Measurements from ENCODE around the gene SUN1. TPM values are rescaled to one million over a fixed set of nuclear protein-coding genes. Genes with fewer than 3 reads are reported as not detected.

Gene SUN1, protein sequence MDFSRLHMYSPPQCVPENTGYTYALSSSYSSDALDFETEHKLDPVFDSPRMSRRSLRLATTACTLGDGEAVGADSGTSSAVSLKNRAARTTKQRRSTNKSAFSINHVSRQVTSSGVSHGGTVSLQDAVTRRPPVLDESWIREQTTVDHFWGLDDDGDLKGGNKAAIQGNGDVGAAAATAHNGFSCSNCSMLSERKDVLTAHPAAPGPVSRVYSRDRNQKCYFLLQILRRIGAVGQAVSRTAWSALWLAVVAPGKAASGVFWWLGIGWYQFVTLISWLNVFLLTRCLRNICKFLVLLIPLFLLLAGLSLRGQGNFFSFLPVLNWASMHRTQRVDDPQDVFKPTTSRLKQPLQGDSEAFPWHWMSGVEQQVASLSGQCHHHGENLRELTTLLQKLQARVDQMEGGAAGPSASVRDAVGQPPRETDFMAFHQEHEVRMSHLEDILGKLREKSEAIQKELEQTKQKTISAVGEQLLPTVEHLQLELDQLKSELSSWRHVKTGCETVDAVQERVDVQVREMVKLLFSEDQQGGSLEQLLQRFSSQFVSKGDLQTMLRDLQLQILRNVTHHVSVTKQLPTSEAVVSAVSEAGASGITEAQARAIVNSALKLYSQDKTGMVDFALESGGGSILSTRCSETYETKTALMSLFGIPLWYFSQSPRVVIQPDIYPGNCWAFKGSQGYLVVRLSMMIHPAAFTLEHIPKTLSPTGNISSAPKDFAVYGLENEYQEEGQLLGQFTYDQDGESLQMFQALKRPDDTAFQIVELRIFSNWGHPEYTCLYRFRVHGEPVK
- 100 to 1,000 TPM in 3 of 5 donors, 10 to 100 TPM in 2; 90.8 to 299 (median 279) TPM for total RNA-seq
- 62.3 TPM for total RNA-seq (2013)
- total RNA-seq: 82.8 to 540 (median 231) reads per million in 29 experiments

DNA sequence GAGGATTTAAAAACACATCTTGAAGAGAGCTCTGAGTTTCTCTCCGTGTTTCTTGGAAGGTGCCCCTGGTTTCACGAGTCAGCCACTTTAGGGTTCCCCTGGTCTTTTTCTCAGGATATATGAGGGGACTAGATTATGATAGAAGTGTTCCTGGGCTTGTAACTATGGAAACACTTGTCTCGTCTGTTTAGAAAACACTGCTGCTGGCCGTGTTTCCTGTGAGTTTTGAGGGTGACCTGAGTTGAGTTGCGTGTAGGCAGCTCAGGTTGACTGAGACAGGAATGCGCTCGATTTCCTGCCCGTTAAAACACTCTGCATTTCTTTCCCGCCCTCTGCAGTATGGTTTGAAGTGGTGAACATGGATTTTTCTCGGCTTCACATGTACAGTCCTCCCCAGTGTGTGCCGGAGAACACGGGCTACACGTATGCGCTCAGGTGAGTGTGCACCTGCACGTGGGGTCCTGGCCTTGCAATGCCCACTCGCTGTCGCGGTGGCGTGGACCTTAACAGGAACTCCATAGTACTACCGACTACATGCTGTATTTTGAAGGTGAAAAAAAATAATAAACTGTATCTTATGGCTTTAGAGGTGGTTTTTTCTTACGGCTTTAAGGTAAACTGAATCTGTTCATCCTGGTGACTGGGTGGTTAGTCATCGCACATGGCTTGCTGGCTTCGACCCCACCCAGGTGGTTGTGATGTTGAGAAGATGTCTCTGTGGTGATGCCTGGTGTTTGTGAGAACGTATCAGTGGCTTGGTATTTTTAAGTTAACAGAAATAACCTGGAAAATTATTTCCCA lies at the start of gene SUN1:
SUN1 (plus strand) TSS at position 310 of the 801 bp plus-strand sequence; CDS start at position 359, 49 bp downstream.
- Mint-ChIP-seq H3K36me3 (peaks cover 22% of the 10 kb centered on the region), H3K4me3 (peak within 1 kb of the TSS; percentile 72 to 85 (median 80)), H3K27me3 (no peaks in the 10 kb centered on the region), H3K4me1 (peaks cover 57 to 84% (median 67%) of the 10 kb centered on the region in 3 donors), H3K9me3 (no peaks in the 10 kb centered on the region), H3K27ac (peak within 1 kb of the TSS; percentile 95 to 99)
- Histone ChIP-seq H3K27ac (ENCODE audit: low read length) (peak within 1 kb of the TSS; percentile 88), H3K36me3 (ENCODE audit: control insufficient read depth in 2 of 2, extremely low read depth in 1 of 2, insufficient read depth in 1 of 2, low read length in 1 of 2) (peaks cover 6 to 8% of the 10 kb centered on the region in 2 donors), H3K27me3 (replicated peaks in 1 of 2; ENCODE audit: control insufficient read depth in 2 of 2, extremely low read depth in 1 of 2, insufficient read depth in 2 of 2, low read length in 1 of 2) (no peaks in the 10 kb centered on the region), H3K9me3 (no peaks in the 10 kb centered on the region), H3K4me1 (ENCODE audit: control insufficient read depth in 1 of 2, extremely low read depth in 1 of 2, insufficient read depth in 2 of 2, low read length in 2 of 2) (peaks cover 24 to 52% of the 10 kb centered on the region in 2 experiments), H3K4me3 (ENCODE audit: control insufficient read depth in 1 of 2, extremely low read depth in 1 of 2, low read length in 1 of 2) (peak within 1 kb of the TSS; percentile 18 to 20)
- POLR2A ChIA-PET: interaction anchor here in 1 of 2 donors (0.5 to 0.6 kb wide), 3 partner anchors 17 to 137 kb away, joined by 3 to 6 read pairs (median 6); no protein-coding TSS in a partner anchor
- CTCF ChIA-PET: interaction anchor here in 1 of 2 donors (0.6 to 1.3 kb wide), 3 partner anchors 12 to 19 kb away, joined by 4 to 5 read pairs (median 4); no protein-coding TSS in a partner anchor
- peak; percentile 83 to 90 (median 84) for ATAC-seq (replicated peaks in 1 of 4)
- WGBS (ENCODE audit: insufficient coverage): 31% methylated on average over 12 of the region's 24 CpGs
- peak in 34 of 35 experiments; percentile 16 to 82 (median 56) for DNase-seq

DNA sequence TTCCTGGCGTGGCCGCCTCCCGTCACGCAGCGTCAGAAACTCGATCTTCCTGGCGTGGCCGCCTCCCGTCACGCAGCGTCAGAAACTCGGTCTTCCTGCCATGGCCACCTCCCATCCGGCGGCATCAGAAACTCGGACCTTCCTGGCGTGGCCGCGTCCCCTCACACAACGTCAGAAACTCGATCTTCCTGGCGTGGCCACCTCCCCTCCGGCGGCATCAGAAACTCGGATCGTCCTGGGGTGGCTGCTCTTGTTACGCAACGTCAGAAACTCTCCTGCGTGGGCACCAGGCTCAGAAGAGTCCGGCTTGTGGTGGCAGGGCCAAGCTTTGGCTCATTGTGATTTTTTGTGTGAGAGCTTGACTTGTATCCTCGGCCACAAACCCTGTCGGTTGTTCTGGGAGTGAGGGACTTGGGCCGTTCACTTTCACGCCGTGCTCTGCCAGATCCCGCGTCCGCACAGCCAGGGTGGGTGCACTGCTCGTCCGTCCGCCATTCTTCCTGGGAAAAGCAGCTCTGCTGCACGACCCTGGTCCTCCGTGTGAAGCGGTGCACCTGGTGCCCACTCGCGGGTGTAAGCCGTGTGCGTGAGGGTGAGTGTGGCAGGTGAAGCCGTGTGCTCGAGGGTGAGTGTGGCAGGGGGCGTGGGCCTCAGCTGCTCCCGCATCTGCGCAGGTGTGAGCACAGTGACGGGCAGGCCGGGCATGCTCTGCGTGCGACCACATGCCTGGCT lies 49.4 kb upstream of the SUN1 start:
- POLR2A ChIA-PET: no interaction called here
- H3K27ac Mint-ChIP-seq: no peak overlapping the region

DNA sequence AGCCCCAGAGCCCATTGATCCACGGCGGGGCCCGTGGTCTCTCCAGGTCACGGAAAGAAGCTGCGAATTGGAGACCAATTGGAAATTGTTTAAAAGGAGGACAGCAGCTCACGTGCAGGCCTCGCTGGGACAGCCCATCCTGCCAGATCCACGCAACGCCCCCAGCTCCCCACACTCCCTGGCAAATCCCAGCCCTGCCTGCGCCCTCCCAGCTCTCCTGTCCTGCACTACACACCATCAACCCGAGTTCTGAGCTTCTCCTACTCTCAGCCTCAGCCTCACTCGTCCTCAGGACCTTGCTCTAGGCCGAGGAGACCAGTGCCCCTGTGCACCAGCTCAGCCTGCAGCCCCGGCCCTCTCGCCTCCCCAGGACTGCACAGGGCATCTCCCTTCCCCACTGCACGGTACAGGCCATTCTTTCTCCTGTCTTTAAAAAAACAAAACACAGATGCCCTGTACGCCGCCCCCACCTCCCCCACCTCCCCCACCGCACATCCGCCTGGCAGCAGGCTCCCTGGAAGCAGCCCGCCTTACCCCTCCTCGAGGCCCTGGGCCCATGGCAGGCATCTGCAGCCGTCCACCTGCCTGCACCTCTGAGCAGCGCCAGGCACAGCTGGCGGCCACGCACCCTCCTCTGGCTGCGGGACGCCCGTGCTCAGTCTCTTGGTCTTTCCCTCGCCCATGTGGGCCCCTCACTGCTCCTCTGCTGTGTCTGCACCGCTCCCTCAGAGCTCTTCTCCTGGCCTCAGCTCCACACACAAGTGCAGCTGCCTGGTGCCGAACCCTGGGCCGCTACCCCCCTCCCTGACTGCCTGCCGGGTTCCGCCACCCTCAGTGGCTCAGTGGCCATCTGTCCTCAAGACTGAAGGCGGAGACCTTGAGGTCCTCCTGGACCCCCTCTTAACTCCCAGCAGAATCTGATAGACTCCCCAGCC lies 48.5 kb upstream of the SUN1 start:
- ATAC-seq (replicated peaks in 1 of 4) (no peak), DNase-seq (no peak)
- peaks cover 43% of the 10 kb centered on the region for H3K36me3 Mint-ChIP-seq
- CTCF ChIA-PET: no interaction called here
- no peak overlapping the region for H3K27ac Mint-ChIP-seq
- POLR2A ChIA-PET: no interaction called here
- H3K4me1 Mint-ChIP-seq: peaks cover 0 to 3% (median 2%) of the 10 kb centered on the region in 3 donors
- H3K4me3 ChIP-seq (ENCODE audit: control insufficient read depth in 1 of 2, extremely low read depth in 1 of 2, low read length in 1 of 2): no peak overlapping the region
- H3K4me3 Mint-ChIP-seq: no peak overlapping the region
- H3K4me1 ChIP-seq (ENCODE audit: control insufficient read depth in 1 of 2, extremely low read depth in 1 of 2, insufficient read depth in 2 of 2, low read length in 2 of 2): peaks cover 0 to 5% of the 10 kb centered on the region in 2 experiments
- H3K27me3 ChIP-seq (replicated peaks in 1 of 2; ENCODE audit: control insufficient read depth in 2 of 2, extremely low read depth in 1 of 2, insufficient read depth in 2 of 2, low read length in 1 of 2): no peaks in the 10 kb centered on the region
- no peaks in the 10 kb centered on the region for H3K9me3 ChIP-seq
- 92% methylated on average over 33 of the region's 36 CpGs for WGBS (ENCODE audit: insufficient coverage)
- no peaks in the 10 kb centered on the region for H3K9me3 Mint-ChIP-seq
- H3K36me3 ChIP-seq (ENCODE audit: control insufficient read depth in 2 of 2, extremely low read depth in 1 of 2, insufficient read depth in 1 of 2, low read length in 1 of 2): peaks cover 14 to 16% of the 10 kb centered on the region in 2 donors
- H3K27me3 Mint-ChIP-seq: no peaks in the 10 kb centered on the region
- H3K27ac ChIP-seq (ENCODE audit: low read length): no peak overlapping the region

More for the DNA sequence above, 49.4 kb upstream of the SUN1 start:
- no peaks in the 10 kb centered on the region for H3K27me3 ChIP-seq (replicated peaks in 1 of 2; ENCODE audit: control insufficient read depth in 2 of 2, extremely low read depth in 1 of 2, insufficient read depth in 2 of 2, low read length in 1 of 2)
- H3K4me1 ChIP-seq (ENCODE audit: control insufficient read depth in 1 of 2, extremely low read depth in 1 of 2, insufficient read depth in 2 of 2, low read length in 2 of 2): peaks cover 0 to 5% of the 10 kb centered on the region in 2 experiments
- DNase-seq (no peak), ATAC-seq (replicated peaks in 1 of 4) (no peak)
- Mint-ChIP-seq H3K9me3 (no peaks in the 10 kb centered on the region), H3K4me1 (peaks cover 0 to 3% (median 0%) of the 10 kb centered on the region in 3 donors), H3K36me3 (peaks cover 40% of the 10 kb centered on the region), H3K4me3 (no peak overlapping the region), H3K27me3 (no peaks in the 10 kb centered on the region)
- H3K4me3 ChIP-seq (ENCODE audit: control insufficient read depth in 1 of 2, extremely low read depth in 1 of 2, low read length in 1 of 2): no peak overlapping the region
- H3K36me3 ChIP-seq (ENCODE audit: control insufficient read depth in 2 of 2, extremely low read depth in 1 of 2, insufficient read depth in 1 of 2, low read length in 1 of 2): peaks cover 17 to 19% of the 10 kb centered on the region in 2 donors
- H3K9me3 ChIP-seq: no peaks in the 10 kb centered on the region
- WGBS (ENCODE audit: insufficient coverage): 97% methylated on average over 49 of the region's 56 CpGs
- H3K27ac ChIP-seq (ENCODE audit: low read length): no peak overlapping the region
- CTCF ChIA-PET: no interaction called here

DNA sequence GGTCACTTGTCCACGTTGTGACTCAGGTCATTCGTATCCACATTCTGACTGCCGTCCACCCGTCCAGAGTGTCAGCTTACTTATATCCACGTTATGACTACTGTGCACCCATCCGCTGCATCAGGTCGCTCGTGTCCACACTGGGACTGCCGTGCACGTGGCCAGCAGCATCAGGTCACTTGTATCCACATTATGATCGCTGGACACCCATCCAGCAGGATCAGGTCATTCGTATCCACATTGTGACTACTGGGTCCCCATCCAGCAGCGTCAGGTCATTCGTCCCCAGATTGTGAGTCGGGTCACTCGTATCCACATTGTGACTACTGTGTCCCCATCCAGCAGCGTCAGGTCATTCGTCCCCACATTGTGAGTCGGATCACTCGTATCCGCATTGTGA lies 47.3 kb upstream of the SUN1 start:
- Mint-ChIP-seq H3K4me1 (peaks cover 0 to 3% (median 2%) of the 10 kb centered on the region in 3 donors), H3K4me3 (no peak overlapping the region), H3K36me3 (peaks cover 40% of the 10 kb centered on the region), H3K27me3 (no peaks in the 10 kb centered on the region), H3K27ac (no peak overlapping the region), H3K9me3 (no peaks in the 10 kb centered on the region)
- CTCF ChIA-PET: no interaction called here
- POLR2A ChIA-PET: no interaction called here
- no peak overlapping the region for H3K27ac ChIP-seq (ENCODE audit: low read length)
- 95% methylated on average over 21 of the region's 21 CpGs for WGBS (ENCODE audit: insufficient coverage)
- no peak overlapping the region for H3K4me3 ChIP-seq (ENCODE audit: control insufficient read depth in 1 of 2, extremely low read depth in 1 of 2, low read length in 1 of 2)
- H3K4me1 ChIP-seq (ENCODE audit: control insufficient read depth in 1 of 2, extremely low read depth in 1 of 2, insufficient read depth in 2 of 2, low read length in 2 of 2): peaks cover 0 to 5% of the 10 kb centered on the region in 2 experiments
- peaks cover 11 to 14% of the 10 kb centered on the region in 2 donors for H3K36me3 ChIP-seq (ENCODE audit: control insufficient read depth in 2 of 2, extremely low read depth in 1 of 2, insufficient read depth in 1 of 2, low read length in 1 of 2)
- ATAC-seq (replicated peaks in 1 of 4) (no peak), DNase-seq (no peak)
- H3K27me3 ChIP-seq (replicated peaks in 1 of 2; ENCODE audit: control insufficient read depth in 2 of 2, extremely low read depth in 1 of 2, insufficient read depth in 2 of 2, low read length in 1 of 2): no peaks in the 10 kb centered on the region
- no peaks in the 10 kb centered on the region for H3K9me3 ChIP-seq

DNA sequence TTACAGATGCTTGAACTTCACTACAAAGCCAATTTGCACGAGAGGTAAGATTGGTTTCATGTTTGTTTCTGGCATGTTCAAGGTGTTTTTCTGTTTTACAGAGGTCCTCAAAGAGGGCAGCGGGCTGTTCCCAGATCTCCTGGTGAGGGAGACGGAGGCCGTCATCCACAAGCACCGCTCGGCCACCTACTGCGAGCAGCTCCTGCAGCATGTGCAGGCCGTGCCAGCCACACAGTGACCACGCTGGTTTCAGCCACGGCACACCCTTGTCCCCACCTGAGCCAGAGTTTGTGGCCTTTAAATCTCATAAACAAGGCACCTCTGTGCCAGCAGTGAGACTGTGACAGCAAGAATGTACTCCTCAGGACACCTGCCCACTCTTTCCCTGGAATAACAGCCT lies 46.9 kb upstream of the SUN1 start:
- Histone ChIP-seq H3K4me1 (ENCODE audit: control insufficient read depth in 1 of 2, extremely low read depth in 1 of 2, insufficient read depth in 2 of 2, low read length in 2 of 2) (peaks cover 0 to 5% of the 10 kb centered on the region in 2 experiments), H3K27ac (ENCODE audit: low read length) (no peak overlapping the region), H3K9me3 (no peaks in the 10 kb centered on the region), H3K27me3 (replicated peaks in 1 of 2; ENCODE audit: control insufficient read depth in 2 of 2, extremely low read depth in 1 of 2, insufficient read depth in 2 of 2, low read length in 1 of 2) (no peaks in the 10 kb centered on the region), H3K4me3 (ENCODE audit: control insufficient read depth in 1 of 2, extremely low read depth in 1 of 2, low read length in 1 of 2) (no peak overlapping the region), H3K36me3 (ENCODE audit: control insufficient read depth in 2 of 2, extremely low read depth in 1 of 2, insufficient read depth in 1 of 2, low read length in 1 of 2) (peaks cover 7 to 14% of the 10 kb centered on the region in 2 donors)
- ATAC-seq (replicated peaks in 1 of 4): no peak
- Mint-ChIP-seq H3K27ac (no peak overlapping the region), H3K4me3 (no peak overlapping the region), H3K9me3 (no peaks in the 10 kb centered on the region), H3K36me3 (peaks cover 39% of the 10 kb centered on the region), H3K4me1 (peaks cover 0 to 3% (median 2%) of the 10 kb centered on the region in 3 donors), H3K27me3 (no peaks in the 10 kb centered on the region)
- no peak for DNase-seq
- WGBS (ENCODE audit: insufficient coverage): 96% methylated on average over 10 of the region's 10 CpGs
- CTCF ChIA-PET: interaction anchor here in 1 of 2 donors (1.1 kb wide), 1 partner anchor 88 kb away, joined by 3 read pairs; no protein-coding TSS in a partner anchor
- POLR2A ChIA-PET: no interaction called here

Data from T-cell (primary cell).